OCI-LY7 (cell line): Measurements from ENCODE around the gene CHST11.

Experiments used
- CTCF ChIP-seq: fragments of 200-600 bp; sonication (generic); conservative IDR thresholded peaks from 2 replicates; pipeline ENCODE4 v1.5.1; 2014; ENCODE audit warnings: mild to moderate bottlenecking, antibody characterized with exemption, low read length, moderate library complexity, mixed read lengths
- EZH2phosphoT487 ChIP-seq: fragments of 200-600 bp; sonication (generic); IDR thresholded peaks from 2 replicates; pipeline ENCODE4 v1.6.1; 2018; ENCODE audit warnings: low read depth, borderline replicate concordance, mild to moderate bottlenecking, mixed run types, antibody characterized with exemption, low read length, moderate library complexity, mixed read lengths

- TF ChIP-seq CTCF (no peak), EZH2phosphoT487 (no peak)
Observed at GRCh38 chr12:104477510-104478390, 21.0 kb downstream of the CHST11 start.
